ENCODE results near the gene AQP3.
"Not testable (repeated sequence)": the region's sequence is repeated elsewhere in the genome, so short reads cannot be mapped to it uniquely, and the experiment has no call there.

AQP3 gene

GRCh38 chr9:33408087-33408486 lies 39.3 kb downstream of the AQP3 start:
- no peak for DNase-seq

GRCh38 chr9:33407061-33407460 lies 40.3 kb downstream of the AQP3 start:
- DNase-seq, result no peak

- no peak for DNase-seq
Measured at GRCh38 chr9:33404788-33405362, 42.5 kb downstream of the AQP3 start.

GRCh38 chr9:33403941-33404787 lies 43.2 kb downstream of the AQP3 start:
- DNase-seq, result no peak

GRCh38 chr9:33402371-33402770 lies 45.0 kb downstream of the AQP3 start, which contains the start of gene AQP7:
Gene AQP7 (minus strand): TSS chr9:33402568. CDS start chr9:33401262, 1,306 bp downstream.
- DNase-seq, result not testable (repeated sequence)

- not testable (repeated sequence) for DNase-seq
Measured at GRCh38 chr9:33401809-33402208, 45.6 kb downstream of the AQP3 start.

- DNase-seq, result not testable (repeated sequence)
Measured at GRCh38 chr9:33399047-33399446, 48.3 kb downstream of the AQP3 start.

- not testable (repeated sequence) for DNase-seq
Measured at GRCh38 chr9:33397801-33398200, 49.6 kb downstream of the AQP3 start.

GRCh38 chr9:33395159-33395879 lies 52.1 kb downstream of the AQP3 start:
- not testable (repeated sequence) for DNase-seq

- DNase-seq, result not testable (repeated sequence)
Measured at GRCh38 chr9:33393986-33394385, 53.4 kb downstream of the AQP3 start.

GRCh38 chr9:33393581-33393980 lies 53.8 kb downstream of the AQP3 start:
- no peak for DNase-seq

GRCh38 chr9:33392591-33393021 lies 54.8 kb downstream of the AQP3 start:
- not testable (repeated sequence) for DNase-seq

All from activated CD8-positive, alpha-beta memory T cell treated with anti-CD3 and anti-CD28 coated beads, Interleukin-2, amount 50 U/mL, for 4 hours (primary cell).